ENCODE measurements around the gene ACSF2.

Gene ACSF2

DNA sequence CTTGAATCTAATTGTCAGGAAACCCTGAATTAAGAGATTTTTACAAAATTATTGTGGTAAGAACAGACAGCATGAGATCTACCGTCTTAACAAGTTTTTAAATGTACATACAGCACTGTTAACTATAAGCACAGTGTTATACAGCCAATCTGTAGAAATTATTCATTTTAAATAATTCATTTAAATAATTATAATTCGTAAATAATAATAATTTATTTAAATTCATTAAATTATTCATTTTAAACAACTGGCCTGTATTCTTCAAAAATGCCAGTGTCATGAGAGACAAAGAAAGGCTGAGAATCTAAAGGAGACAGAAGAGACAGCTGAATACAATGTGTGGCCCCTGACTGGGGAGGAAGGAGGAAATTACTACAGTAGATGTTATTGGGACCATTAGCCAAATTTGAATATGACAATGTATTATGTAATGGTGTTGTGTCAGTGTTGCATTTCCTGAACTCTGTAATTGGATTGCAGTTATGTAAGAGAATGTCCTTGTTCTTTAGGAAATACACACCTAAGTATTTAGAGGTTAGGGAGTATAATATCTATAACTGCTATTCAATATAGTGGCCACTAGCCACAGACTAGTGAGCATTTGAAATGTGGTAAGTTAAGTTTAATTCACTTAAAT is 55.0 kb downstream of the ACSF2 start:
- peaks cover 0 to 24% (median 7%) of the 10 kb centered on the region in 11 experiments; a peak in 14 of 22 replicates for H4K20me1 ChIP-seq
- peak overlapping the region in 1 of 11 experiments; percentile 21; a peak in 1 of 22 replicates for H3K9ac ChIP-seq
- no peaks in the 10 kb centered on the region for H3K27me3 ChIP-seq
- H3K4me2 ChIP-seq = peak overlapping the region in 6 of 11 experiments; percentile 75 to 96 (median 90); a peak in 10 of 22 replicates
- H3K4me1 ChIP-seq = peaks cover 21 to 41% (median 27%) of the 10 kb centered on the region in 10 experiments
- H3K36me3 ChIP-seq = peaks cover 35 to 63% (median 48%) of the 10 kb centered on the region in 11 experiments
- no peaks in the 10 kb centered on the region for H3K9me3 ChIP-seq (replicated peaks in 1 of 11)
- no peak overlapping the region for H3K4me3 ChIP-seq
- H3K27ac ChIP-seq = peak overlapping the region in 2 of 11 experiments; percentile 25 to 32; a peak in 3 of 22 replicates
- TF ChIP-seq Cebpa-rat (IDR thresholded peaks at IDR 0.05) = no peak

GRCh38 chr17:50481648-50482047 is 55.6 kb downstream of the ACSF2 start:
- H3K9me3 ChIP-seq (replicated peaks in 1 of 11) = no peaks in the 10 kb centered on the region
- peak overlapping the region in 2 of 11 experiments; percentile 7 to 15; a peak in 1 of 22 replicates for H3K27ac ChIP-seq
- H3K27me3 ChIP-seq = no peaks in the 10 kb centered on the region
- peaks cover 35 to 70% (median 51%) of the 10 kb centered on the region in 11 experiments for H3K36me3 ChIP-seq
- no peak overlapping the region for H3K4me2 ChIP-seq
- H3K4me1 ChIP-seq = peaks cover 21 to 41% (median 27%) of the 10 kb centered on the region in 10 experiments
- TF ChIP-seq Cebpa-rat (IDR thresholded peaks at IDR 0.05) = no peak
- H3K9ac ChIP-seq = 0 out of 22 replicates have a peak overlapping the region, but pooled peaks of 1 of the 11 experiments have one; percentile 2
- H4K20me1 ChIP-seq = peaks cover 0 to 24% (median 7%) of the 10 kb centered on the region in 11 experiments; a peak in 14 of 22 replicates
- no peak overlapping the region for H3K4me3 ChIP-seq

- 0 out of 22 replicates have a peak overlapping the region, but pooled peaks of 1 of the 11 experiments have one; percentile 2 for H3K9ac ChIP-seq
- no peaks in the 10 kb centered on the region for H3K9me3 ChIP-seq (replicated peaks in 1 of 11)
- H3K36me3 ChIP-seq = peaks cover 35 to 71% (median 54%) of the 10 kb centered on the region in 11 experiments
- H3K4me1 ChIP-seq = peaks cover 21 to 41% (median 27%) of the 10 kb centered on the region in 10 experiments
- peak overlapping the region in 2 of 11 experiments; percentile 7 to 15; a peak in 1 of 22 replicates for H3K27ac ChIP-seq
- no peaks in the 10 kb centered on the region for H3K27me3 ChIP-seq
- peaks cover 0 to 24% (median 7%) of the 10 kb centered on the region in 11 experiments; a peak in 14 of 22 replicates for H4K20me1 ChIP-seq
- no peak overlapping the region for H3K4me2 ChIP-seq
- TF ChIP-seq Cebpa-rat (IDR thresholded peaks at IDR 0.05) = no peak
- no peak overlapping the region for H3K4me3 ChIP-seq
Measured at GRCh38 chr17:50482110-50482509, 56.1 kb downstream of the ACSF2 start.

DNA sequence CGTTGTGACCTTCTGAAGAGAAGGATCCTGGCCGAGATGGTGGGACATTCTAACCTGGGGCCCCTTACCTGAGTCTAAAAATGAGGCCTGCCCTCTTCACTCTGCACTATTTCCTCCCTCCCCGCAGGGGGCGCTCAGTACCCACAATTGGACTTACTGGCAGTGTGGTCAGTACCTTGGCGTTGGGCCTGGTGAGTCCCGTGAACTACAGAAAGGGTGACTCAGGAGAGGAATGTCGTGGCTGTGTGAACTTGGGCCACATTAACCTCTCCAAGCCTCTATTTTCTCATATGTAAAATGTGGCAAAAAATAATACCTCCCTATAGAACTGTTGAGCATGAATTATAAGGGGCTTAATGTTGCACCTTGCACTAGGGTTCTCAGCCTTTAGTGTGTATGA is 56.5 kb downstream of the ACSF2 start:
- 0 out of 22 replicates have a peak overlapping the region, but pooled peaks of 1 of the 11 experiments have one; percentile 2 for H3K9ac ChIP-seq
- H3K4me1 ChIP-seq = peaks cover 21 to 41% (median 27%) of the 10 kb centered on the region in 10 experiments
- H3K27me3 ChIP-seq = no peaks in the 10 kb centered on the region
- H3K4me3 ChIP-seq = no peak overlapping the region
- H3K9me3 ChIP-seq (replicated peaks in 1 of 11) = no peaks in the 10 kb centered on the region
- TF ChIP-seq Cebpa-rat (IDR thresholded peaks at IDR 0.05) = no peak
- H3K36me3 ChIP-seq = peaks cover 35 to 71% (median 57%) of the 10 kb centered on the region in 11 experiments
- no peak overlapping the region for H3K4me2 ChIP-seq
- H4K20me1 ChIP-seq = peaks cover 0 to 24% (median 7%) of the 10 kb centered on the region in 11 experiments; a peak in 14 of 22 replicates
- H3K27ac ChIP-seq = no peak overlapping the region

GRCh38 chr17:50483266-50483665 is 57.2 kb downstream of the ACSF2 start:
- Histone ChIP-seq H3K4me3 (no peak overlapping the region), H3K9ac (0 out of 22 replicates have a peak overlapping the region, but pooled peaks of 1 of the 11 experiments have one; percentile 14), H3K4me1 (peaks cover 14 to 35% (median 20%) of the 10 kb centered on the region in 10 experiments), H3K9me3 (replicated peaks in 1 of 11) (no peaks in the 10 kb centered on the region), H3K27ac (no peak overlapping the region), H3K27me3 (no peaks in the 10 kb centered on the region), H3K4me2 (no peak overlapping the region), H3K36me3 (peaks cover 35 to 71% (median 57%) of the 10 kb centered on the region in 11 experiments), H4K20me1 (peaks cover 0 to 24% (median 7%) of the 10 kb centered on the region in 11 experiments; a peak in 14 of 22 replicates)
- TF ChIP-seq Cebpa-rat (IDR thresholded peaks at IDR 0.05) = no peak

DNA sequence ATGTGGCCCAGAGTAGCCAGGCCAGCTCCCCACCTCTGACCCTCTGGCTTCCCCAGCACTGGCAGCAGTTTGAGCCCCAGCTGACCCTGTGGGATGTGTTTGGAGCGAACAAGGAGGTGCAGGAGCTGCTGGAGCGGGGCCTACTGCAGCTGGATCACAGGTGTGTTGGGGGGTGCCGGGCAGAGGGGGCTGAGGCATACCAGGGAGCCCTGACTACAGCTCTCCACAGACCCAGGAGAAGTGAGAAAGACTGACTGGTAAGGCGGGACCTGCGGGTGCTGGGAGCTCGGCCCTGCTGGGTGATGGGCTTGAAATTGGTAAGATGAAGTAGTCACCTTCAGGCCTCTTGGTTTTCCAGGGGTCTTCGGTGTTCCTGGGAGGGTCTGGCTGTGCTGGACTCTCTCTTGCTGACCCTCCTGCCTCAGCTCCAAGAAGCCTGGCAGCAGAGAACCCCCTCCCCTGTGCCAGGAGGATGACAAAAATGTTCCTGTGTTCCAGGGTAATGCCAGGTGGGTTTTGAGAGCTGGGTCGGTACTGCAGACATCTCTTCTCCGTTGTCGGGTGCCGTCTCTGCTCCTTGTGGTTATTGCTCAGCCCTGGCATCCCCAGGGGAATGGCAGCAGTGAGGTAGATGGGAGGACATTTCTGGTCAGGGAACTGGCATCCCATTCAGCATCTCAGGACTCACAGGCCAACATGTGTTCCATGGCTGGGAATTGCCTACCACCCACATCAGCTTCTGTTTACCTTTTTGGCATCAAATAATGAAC is 58.6 kb downstream of the ACSF2 start:
- Histone ChIP-seq H3K27ac (no peak overlapping the region), H4K20me1 (peaks cover 0 to 24% (median 7%) of the 10 kb centered on the region in 11 experiments; a peak in 14 of 22 replicates), H3K36me3 (peaks cover 35 to 71% (median 57%) of the 10 kb centered on the region in 11 experiments), H3K27me3 (no peaks in the 10 kb centered on the region), H3K4me3 (no peak overlapping the region), H3K4me2 (no peak overlapping the region), H3K9me3 (replicated peaks in 1 of 11) (no peaks in the 10 kb centered on the region), H3K9ac (peak overlapping the region in 2 of 11 experiments; percentile 14 to 17; a peak in 1 of 22 replicates), H3K4me1 (peaks cover 11 to 32% (median 17%) of the 10 kb centered on the region in 10 experiments)
- no peak for TF ChIP-seq Cebpa-rat (IDR thresholded peaks at IDR 0.05)

DNA sequence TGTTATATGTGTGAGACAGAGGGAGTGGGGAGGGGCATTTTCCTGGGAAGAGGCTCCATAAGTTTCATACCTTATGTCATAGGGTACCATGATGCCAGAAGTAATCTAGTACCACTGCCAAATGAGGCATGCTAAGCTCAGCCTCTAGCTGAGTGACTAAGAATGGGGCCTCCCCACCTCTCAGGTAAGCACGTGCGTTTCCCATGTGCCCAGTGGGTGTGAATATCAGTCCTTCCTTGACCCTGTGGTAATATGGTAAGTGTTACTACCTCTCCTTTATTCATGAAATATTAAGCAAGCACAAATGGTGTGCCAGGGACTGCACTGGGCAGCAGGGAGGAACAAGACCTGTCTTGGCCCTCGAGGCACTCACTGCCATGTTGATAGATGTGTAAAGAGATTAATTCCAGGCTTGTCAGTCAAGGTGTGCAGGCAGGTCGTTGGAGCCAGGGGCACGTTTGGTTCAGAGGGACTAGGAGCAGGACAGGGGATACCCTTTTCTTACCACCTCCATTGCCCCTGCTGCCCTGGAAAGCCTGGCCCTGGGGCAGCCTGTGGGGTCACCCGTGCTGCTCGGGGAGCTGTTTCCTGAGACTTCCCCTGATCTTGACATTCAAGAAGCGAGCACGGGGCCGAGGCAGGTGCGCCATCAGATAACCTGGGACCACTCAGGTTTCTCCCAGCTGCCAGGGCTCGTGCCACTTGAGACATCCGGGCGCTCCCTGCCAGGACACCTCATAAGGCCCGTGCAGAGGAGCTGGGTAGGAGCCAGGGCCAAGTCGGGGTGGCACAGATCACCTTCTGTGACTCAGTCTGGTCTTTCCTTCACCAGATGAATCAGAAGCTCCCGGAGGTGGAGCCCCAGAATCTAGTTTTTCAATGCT is 61.4 kb downstream of the ACSF2 start:
- no peak overlapping the region for H3K4me2 ChIP-seq
- H3K27ac ChIP-seq = no peak overlapping the region
- no peaks in the 10 kb centered on the region for H3K27me3 ChIP-seq
- peaks cover 0 to 5% (median 0%) of the 10 kb centered on the region in 11 experiments; a peak in 3 of 22 replicates for H4K20me1 ChIP-seq
- H3K9ac ChIP-seq = no peak overlapping the region
- no peak overlapping the region for H3K4me3 ChIP-seq
- peaks cover 28 to 51% (median 43%) of the 10 kb centered on the region in 11 experiments for H3K36me3 ChIP-seq
- peaks cover 0 to 3% (median 0%) of the 10 kb centered on the region in 10 experiments; a peak in 4 of 20 replicates for H3K4me1 ChIP-seq
- no peaks in the 10 kb centered on the region for H3K9me3 ChIP-seq (replicated peaks in 1 of 11)
- no peak for TF ChIP-seq Cebpa-rat (IDR thresholded peaks at IDR 0.05)

- Histone ChIP-seq H3K36me3 (peaks cover 20 to 38% (median 29%) of the 10 kb centered on the region in 11 experiments), H3K4me1 (peaks cover 0 to 3% (median 0%) of the 10 kb centered on the region in 10 experiments; a peak in 3 of 20 replicates), H3K4me2 (no peak overlapping the region), H3K4me3 (no peak overlapping the region), H4K20me1 (peaks cover 0 to 5% (median 0%) of the 10 kb centered on the region in 11 experiments; a peak in 2 of 22 replicates), H3K27ac (no peak overlapping the region), H3K9me3 (replicated peaks in 1 of 11) (no peaks in the 10 kb centered on the region), H3K27me3 (no peaks in the 10 kb centered on the region), H3K9ac (no peak overlapping the region)
- TF ChIP-seq Cebpa-rat (IDR thresholded peaks at IDR 0.05) = no peak
Measured at GRCh38 chr17:50488880-50489279, 62.9 kb downstream of the ACSF2 start.
